H4 (cell line): ENCODE measurements around the gene IGHMBP2. TPM values are rescaled to one million over a fixed set of nuclear protein-coding genes. Genes with fewer than 3 reads are reported as not detected.
A peak's percentile ranks its signal among the peaks of the same experiment; 100 is the strongest.

ENCODE experiments used
- DNase-seq: peaks from one replicate; pipeline ENCODE4 v3.0.0-alpha.2; 2015; ENCODE audit warnings: low spot score
- total RNA-seq: library from RNA; depleted of rRNA; stranded (reverse); fragments of >200 nt; shearing (Covaris generic); gene quantifications from 2 replicates; pipeline ENCODE4 v1.2.3, GENCODE V29; 2014

IGHMBP2 gene
- total RNA-seq, 1 experiment from 2014 or later, result 3.3 TPM

- DNase-seq, result no peak
Measured at GRCh38 chr11:68939583-68940555, 36.2 kb downstream of the IGHMBP2 start.

GRCh38 chr11:68940651-68941323, 37.1 kb downstream of the IGHMBP2 start:
- DNase-seq, result no peak

- no peak for DNase-seq
Measured at GRCh38 chr11:68941324-68942094, 37.8 kb downstream of the IGHMBP2 start.

- DNase-seq, result no peak
Measured at GRCh38 chr11:68942095-68942620, 38.5 kb downstream of the IGHMBP2 start.

- DNase-seq, result peak; percentile 75
Measured at GRCh38 chr11:68942751-68943271, 39.1 kb downstream of the IGHMBP2 start.

GRCh38 chr11:68946416-68947090, 42.9 kb downstream of the IGHMBP2 start:
- peak; percentile 59 for DNase-seq

GRCh38 chr11:68947151-68947550, 43.5 kb downstream of the IGHMBP2 start:
- no peak for DNase-seq

- no peak for DNase-seq
Measured at GRCh38 chr11:68948496-68948895, 44.8 kb downstream of the IGHMBP2 start.

GRCh38 chr11:68948935-68949334, 45.2 kb downstream of the IGHMBP2 start:
- DNase-seq, result no peak

GRCh38 chr11:68950270-68950669, 46.6 kb downstream of the IGHMBP2 start:
- DNase-seq, result no peak

GRCh38 chr11:68950762-68951161, 47.1 kb downstream of the IGHMBP2 start:
- no peak for DNase-seq

- no peak for DNase-seq
Measured at GRCh38 chr11:68954836-68955606, 51.3 kb downstream of the IGHMBP2 start.

GRCh38 chr11:68955607-68955958, 51.9 kb downstream of the IGHMBP2 start:
- DNase-seq, result no peak

GRCh38 chr11:68956142-68956541, 52.5 kb downstream of the IGHMBP2 start:
- no peak for DNase-seq

GRCh38 chr11:68956547-68957254, 53.0 kb downstream of the IGHMBP2 start:
- no peak for DNase-seq

- DNase-seq, result no peak
Measured at GRCh38 chr11:68958211-68958610, 54.5 kb downstream of the IGHMBP2 start.

- no peak for DNase-seq
Measured at GRCh38 chr11:68959465-68960293, 56.0 kb downstream of the IGHMBP2 start.

- DNase-seq, result no peak
Measured at GRCh38 chr11:68960294-68961071, 56.8 kb downstream of the IGHMBP2 start.
